Measurements from ENCODE around the gene MAB21L3. TPM values are rescaled to one million over a fixed set of nuclear protein-coding genes. Genes with fewer than 3 reads are reported as not detected.

MAB21L3 gene
- total RNA-seq, 2 experiments from 2014 or later, result not detected

GRCh38 chr1:116095027-116095426 is 16.2 kb upstream of the MAB21L3 start:
- no peak for DNase-seq
- ChIA-PET POLR2A (no interaction called here), CTCF (no interaction called here)
- H3K27ac Mint-ChIP-seq, result no peak overlapping the region
- H3K9me3 Mint-ChIP-seq, result no peaks in the 10 kb centered on the region
- H3K36me3 Mint-ChIP-seq (ENCODE audit: low read depth), result no peaks in the 10 kb centered on the region
- no peaks in the 10 kb centered on the region for H3K4me1 Mint-ChIP-seq
- H3K27me3 Mint-ChIP-seq, result peaks cover 17% of the 10 kb centered on the region
- H3K4me3 Mint-ChIP-seq, result no peak overlapping the region

- no peaks in the 10 kb centered on the region for H3K36me3 Mint-ChIP-seq (ENCODE audit: low read depth)
- peaks cover 15% of the 10 kb centered on the region for H3K27me3 Mint-ChIP-seq
- ChIA-PET POLR2A (no interaction called here), CTCF (no interaction called here)
- no peaks in the 10 kb centered on the region for H3K9me3 Mint-ChIP-seq
- H3K4me3 Mint-ChIP-seq, result no peak overlapping the region
- H3K27ac Mint-ChIP-seq, result no peak overlapping the region
- DNase-seq, result no peak
- no peaks in the 10 kb centered on the region for H3K4me1 Mint-ChIP-seq
These were observed 15.1 kb upstream of the MAB21L3 start for GRCh38 chr1:116096013-116096618.

- Mint-ChIP-seq H3K27me3 (peaks cover 15% of the 10 kb centered on the region), H3K4me3 (no peak overlapping the region), H3K9me3 (no peaks in the 10 kb centered on the region), H3K27ac (no peak overlapping the region), H3K36me3 (ENCODE audit: low read depth) (no peaks in the 10 kb centered on the region), H3K4me1 (no peaks in the 10 kb centered on the region)
- DNase-seq, result no peak
- ChIA-PET CTCF (interaction anchor here (0.9 kb wide), 1 partner anchor 64 kb away, joined by 3 read pairs; no protein-coding TSS in a partner anchor), POLR2A (no interaction called here)
These were observed 13.6 kb upstream of the MAB21L3 start for GRCh38 chr1:116097626-116098025.

GRCh38 chr1:116099379-116099778 is 11.8 kb upstream of the MAB21L3 start:
- no peak overlapping the region for H3K27ac Mint-ChIP-seq
- no peaks in the 10 kb centered on the region for H3K36me3 Mint-ChIP-seq (ENCODE audit: low read depth)
- H3K9me3 Mint-ChIP-seq, result no peaks in the 10 kb centered on the region
- DNase-seq, result no peak
- no peak overlapping the region for H3K4me3 Mint-ChIP-seq
- H3K27me3 Mint-ChIP-seq, result peaks cover 12% of the 10 kb centered on the region
- H3K4me1 Mint-ChIP-seq, result no peaks in the 10 kb centered on the region
- POLR2A ChIA-PET, result no interaction called here
- CTCF ChIA-PET, result interaction anchor here (0.6 kb wide), 1 partner anchor 782 kb away, joined by 4 read pairs; no protein-coding TSS in a partner anchor

- Mint-ChIP-seq H3K4me3 (no peak overlapping the region), H3K27me3 (peaks cover 12% of the 10 kb centered on the region), H3K27ac (no peak overlapping the region), H3K9me3 (no peaks in the 10 kb centered on the region), H3K36me3 (ENCODE audit: low read depth) (no peaks in the 10 kb centered on the region), H3K4me1 (no peaks in the 10 kb centered on the region)
- CTCF ChIA-PET, result no interaction called here
- no peak for DNase-seq
- POLR2A ChIA-PET, result no interaction called here
These were observed 11.3 kb upstream of the MAB21L3 start for GRCh38 chr1:116099919-116100318.

GRCh38 chr1:116104667-116105066 is 6.5 kb upstream of the MAB21L3 start:
- ChIA-PET POLR2A (no interaction called here), CTCF (no interaction called here)
- no peak overlapping the region for H3K27ac Mint-ChIP-seq
- H3K27me3 Mint-ChIP-seq, result peaks cover 4% of the 10 kb centered on the region
- H3K9me3 Mint-ChIP-seq, result no peaks in the 10 kb centered on the region
- H3K36me3 Mint-ChIP-seq (ENCODE audit: low read depth), result no peaks in the 10 kb centered on the region
- H3K4me3 Mint-ChIP-seq, result no peak overlapping the region
- no peaks in the 10 kb centered on the region for H3K4me1 Mint-ChIP-seq
- no peak for DNase-seq

GRCh38 chr1:116105996-116106395 is 5.2 kb upstream of the MAB21L3 start:
- Mint-ChIP-seq H3K4me3 (no peak overlapping the region), H3K36me3 (ENCODE audit: low read depth) (no peaks in the 10 kb centered on the region), H3K27me3 (peaks cover 5% of the 10 kb centered on the region), H3K4me1 (no peaks in the 10 kb centered on the region), H3K27ac (no peak overlapping the region), H3K9me3 (no peaks in the 10 kb centered on the region)
- POLR2A ChIA-PET, result interaction anchor here (0.6 kb wide), 1 partner anchor 175 kb away, joined by 3 read pairs; no protein-coding TSS in a partner anchor
- DNase-seq, result no peak
- CTCF ChIA-PET, result no interaction called here

GRCh38 chr1:116106646-116107045 is 4.6 kb upstream of the MAB21L3 start:
- Mint-ChIP-seq H3K4me3 (no peak overlapping the region), H3K36me3 (ENCODE audit: low read depth) (no peaks in the 10 kb centered on the region), H3K27ac (no peak overlapping the region), H3K27me3 (peaks cover 7% of the 10 kb centered on the region), H3K4me1 (no peaks in the 10 kb centered on the region), H3K9me3 (no peaks in the 10 kb centered on the region)
- POLR2A ChIA-PET, result interaction anchor here (0.6 kb wide), 1 partner anchor 175 kb away, joined by 3 read pairs; no protein-coding TSS in a partner anchor
- no peak for DNase-seq
- CTCF ChIA-PET, result no interaction called here

GRCh38 chr1:116107371-116107770 is 3.8 kb upstream of the MAB21L3 start:
- Mint-ChIP-seq H3K36me3 (ENCODE audit: low read depth) (no peaks in the 10 kb centered on the region), H3K4me1 (no peaks in the 10 kb centered on the region), H3K4me3 (no peak overlapping the region), H3K27ac (no peak overlapping the region), H3K27me3 (peaks cover 12% of the 10 kb centered on the region), H3K9me3 (no peaks in the 10 kb centered on the region)
- ChIA-PET CTCF (no interaction called here), POLR2A (no interaction called here)
- no peak for DNase-seq

- DNase-seq, result no peak
- H3K27me3 Mint-ChIP-seq, result peaks cover 18% of the 10 kb centered on the region
- ChIA-PET CTCF (interaction anchor here (0.6 kb wide), 1 partner anchor 57 kb away, joined by 4 read pairs; no protein-coding TSS in a partner anchor), POLR2A (no interaction called here)
- H3K4me1 Mint-ChIP-seq, result no peaks in the 10 kb centered on the region
- H3K4me3 Mint-ChIP-seq, result no peak overlapping the region
- H3K27ac Mint-ChIP-seq, result no peak overlapping the region
- H3K9me3 Mint-ChIP-seq, result no peaks in the 10 kb centered on the region
- no peaks in the 10 kb centered on the region for H3K36me3 Mint-ChIP-seq (ENCODE audit: low read depth)
These were observed 374 bp downstream of the MAB21L3 start for GRCh38 chr1:116111524-116112021.

- H3K4me3 Mint-ChIP-seq, result no peak overlapping the region
- no peaks in the 10 kb centered on the region for H3K36me3 Mint-ChIP-seq (ENCODE audit: low read depth)
- H3K27me3 Mint-ChIP-seq, result peaks cover 18% of the 10 kb centered on the region
- H3K9me3 Mint-ChIP-seq, result no peaks in the 10 kb centered on the region
- CTCF ChIA-PET, result interaction anchor here (1.3 kb wide), 1 partner anchor 27 kb away, joined by 3 read pairs; no protein-coding TSS in a partner anchor
- no peak for DNase-seq
- H3K27ac Mint-ChIP-seq, result no peak overlapping the region
- POLR2A ChIA-PET, result no interaction called here
- no peaks in the 10 kb centered on the region for H3K4me1 Mint-ChIP-seq
These were observed 1.4 kb downstream of the MAB21L3 start for GRCh38 chr1:116112388-116113140.

GRCh38 chr1:116113615-116114014 is 2.4 kb downstream of the MAB21L3 start:
- no peak overlapping the region for H3K27ac Mint-ChIP-seq
- no peak for DNase-seq
- ChIA-PET POLR2A (no interaction called here), CTCF (no interaction called here)
- H3K27me3 Mint-ChIP-seq, result peaks cover 19% of the 10 kb centered on the region
- no peaks in the 10 kb centered on the region for H3K4me1 Mint-ChIP-seq
- no peak overlapping the region for H3K4me3 Mint-ChIP-seq
- H3K9me3 Mint-ChIP-seq, result no peaks in the 10 kb centered on the region
- no peaks in the 10 kb centered on the region for H3K36me3 Mint-ChIP-seq (ENCODE audit: low read depth)

- H3K36me3 Mint-ChIP-seq (ENCODE audit: low read depth), result no peaks in the 10 kb centered on the region
- H3K9me3 Mint-ChIP-seq, result no peaks in the 10 kb centered on the region
- ChIA-PET POLR2A (no interaction called here), CTCF (no interaction called here)
- no peak overlapping the region for H3K4me3 Mint-ChIP-seq
- H3K27me3 Mint-ChIP-seq, result peaks cover 16% of the 10 kb centered on the region
- no peak overlapping the region for H3K27ac Mint-ChIP-seq
- no peak for DNase-seq
- no peaks in the 10 kb centered on the region for H3K4me1 Mint-ChIP-seq
These were observed 4.6 kb downstream of the MAB21L3 start for GRCh38 chr1:116115476-116116439.

All from activated CD4-positive, alpha-beta memory T cell treated with anti-CD3 and anti-CD28 coated beads, Interleukin-2, amount 10 ng/mL, durations not matched to agents 7 days and 5 days (primary cell).